ENCODE results near the gene OXCT2. TPM values are rescaled to one million over a fixed set of nuclear protein-coding genes. Genes with fewer than 3 reads are reported as not detected.
A peak's percentile ranks its signal among the peaks of the same experiment; 100 is the strongest.

The OXCT2 gene
- total and polyA plus RNA-seq, 8 donors: 0.53 to 4.8 (median 1.5) TPM; not detected in 3

DNA sequence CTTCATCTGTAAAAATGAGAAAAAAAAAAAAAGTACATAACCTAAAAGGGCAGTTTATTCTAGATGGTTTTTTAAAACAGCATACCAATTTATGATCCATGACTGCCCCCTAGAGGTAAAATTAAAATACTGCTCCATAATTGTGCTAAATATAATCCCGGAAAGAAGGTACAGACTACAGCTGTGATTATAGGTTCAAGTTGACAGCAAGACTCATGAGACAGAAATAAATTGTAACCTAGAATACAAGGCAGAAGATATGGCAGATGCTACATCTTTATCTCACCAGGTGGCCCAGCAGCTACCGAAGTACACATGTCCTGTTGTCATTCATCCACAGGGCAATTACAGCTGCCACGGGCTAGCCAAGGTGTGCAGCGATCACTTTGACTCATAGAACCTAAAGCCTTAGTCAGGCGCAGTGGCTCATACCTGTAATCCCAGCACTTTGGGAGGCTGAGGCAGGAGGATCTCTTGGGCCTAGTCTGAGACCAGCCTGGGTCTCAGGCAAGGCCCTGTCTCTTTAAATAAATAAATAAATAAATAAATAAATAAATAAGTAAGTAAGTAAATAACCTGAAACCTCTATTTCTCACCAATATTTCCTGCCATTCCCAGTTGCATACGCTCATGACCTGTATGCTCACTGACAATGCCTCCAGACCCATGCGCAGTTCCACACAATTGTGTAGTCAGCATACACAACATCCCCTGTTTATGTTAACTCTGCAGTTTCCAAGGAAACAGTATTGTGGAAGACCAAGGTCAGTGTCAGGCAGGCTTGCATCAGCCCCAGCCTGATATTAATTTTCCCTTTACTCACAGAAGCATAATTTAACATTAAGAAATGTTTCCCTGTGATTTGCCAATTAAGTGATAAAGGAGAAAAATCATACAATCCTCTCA is 50.8 kb downstream of the OXCT2 start:
- WGBS, 5 donors: 34 to 47% (median 42%) methylated on average over 7 of the region's 7 CpGs
- intact Hi-C loops (cut with DNase I; ENCODE audit: low total_unique reads): loop anchor here (5.0 kb wide), 1 partner anchor 113 kb away; no protein-coding TSS in a partner anchor
- no peaks in the 10 kb centered on the region for H3K4me1 ChIP-seq
- H3K36me3 ChIP-seq: no peaks in the 10 kb centered on the region
- peaks cover 0 to 7% (median 0%) of the 10 kb centered on the region in 4 donors for H3K9me3 ChIP-seq
- H3K27me3 ChIP-seq: peaks cover 0 to 43% (median 9%) of the 10 kb centered on the region in 3 donors
- TF ChIP-seq EP300 (IDR thresholded peaks at IDR 0.05) (no peak), POLR2AphosphoS5 (IDR thresholded peaks at IDR 0.05) (no peak)
- TF ChIP-seq, protein P1, sequence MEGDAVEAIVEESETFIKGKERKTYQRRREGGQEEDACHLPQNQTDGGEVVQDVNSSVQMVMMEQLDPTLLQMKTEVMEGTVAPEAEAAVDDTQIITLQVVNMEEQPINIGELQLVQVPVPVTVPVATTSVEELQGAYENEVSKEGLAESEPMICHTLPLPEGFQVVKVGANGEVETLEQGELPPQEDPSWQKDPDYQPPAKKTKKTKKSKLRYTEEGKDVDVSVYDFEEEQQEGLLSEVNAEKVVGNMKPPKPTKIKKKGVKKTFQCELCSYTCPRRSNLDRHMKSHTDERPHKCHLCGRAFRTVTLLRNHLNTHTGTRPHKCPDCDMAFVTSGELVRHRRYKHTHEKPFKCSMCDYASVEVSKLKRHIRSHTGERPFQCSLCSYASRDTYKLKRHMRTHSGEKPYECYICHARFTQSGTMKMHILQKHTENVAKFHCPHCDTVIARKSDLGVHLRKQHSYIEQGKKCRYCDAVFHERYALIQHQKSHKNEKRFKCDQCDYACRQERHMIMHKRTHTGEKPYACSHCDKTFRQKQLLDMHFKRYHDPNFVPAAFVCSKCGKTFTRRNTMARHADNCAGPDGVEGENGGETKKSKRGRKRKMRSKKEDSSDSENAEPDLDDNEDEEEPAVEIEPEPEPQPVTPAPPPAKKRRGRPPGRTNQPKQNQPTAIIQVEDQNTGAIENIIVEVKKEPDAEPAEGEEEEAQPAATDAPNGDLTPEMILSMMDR (IDR thresholded peaks at IDR 0.05): peak in 5 of 7 experiments; percentile 50 to 83 (median 73)
- DNase-seq: peak in 1 of 2 donors; percentile 84
- no peak overlapping the region for H3K4me3 ChIP-seq
- H3K27ac ChIP-seq: no peak overlapping the region

Small RNA genes lying within 50 kb of the gene (small RNA-seq; reads per million reads assigned to genes)
- gene AL033527.1 (0 reads per million in 4 donors), gene RNU7-121P (0 reads per million in 4 donors)

Other genes with a start within 250 kb of the OXCT2 start
- gene PABPC4, start 194.6 kb downstream of the OXCT2 start, total RNA-seq: 100 to 1,000 TPM; 134 to 236 (median 174) TPM
- gene PABPC4, start 194.6 kb downstream of the OXCT2 start, polyA plus RNA-seq: 100 to 1,000 TPM; 173 to 231 (median 222) TPM
- gene HEYL, start 131.7 kb downstream of the OXCT2 start, total RNA-seq: 1 to 10 TPM in 2 of 5 donors, under 1 TPM in 2, not detected in 1; 0.45 to 4.8 (median 2.2) TPM
- gene HEYL, start 131.7 kb downstream of the OXCT2 start, polyA plus RNA-seq: 1 to 10 TPM; 1.0 to 6.0 (median 3.4) TPM
- under 1 TPM in 1 of 5 donors, not detected in 4; 0.92 TPM for gene NT5C1A, start 99.2 kb downstream of the OXCT2 start, total RNA-seq
- under 1 TPM in 1 of 3 donors, not detected in 2; 0.76 TPM for gene NT5C1A, start 99.2 kb downstream of the OXCT2 start, polyA plus RNA-seq
- 1 to 10 TPM in 1 of 5 donors, under 1 TPM in 1, not detected in 3; 0.14 to 1.5 TPM for gene HPCAL4, start 79.9 kb downstream of the OXCT2 start, total RNA-seq
- under 1 TPM; 0.06 to 0.15 (median 0.15) TPM for gene HPCAL4, start 79.9 kb downstream of the OXCT2 start, polyA plus RNA-seq
- 100 to 1,000 TPM in 2 of 5 donors, 10 to 100 TPM in 3; 34.9 to 206 (median 42.9) TPM for gene PPIE, start 32.5 kb downstream of the OXCT2 start, total RNA-seq
- 10 to 100 TPM; 46.7 to 54.5 (median 50.9) TPM for gene PPIE, start 32.5 kb downstream of the OXCT2 start, polyA plus RNA-seq
- 1 to 10 TPM in 3 of 5 donors, under 1 TPM in 1, not detected in 1; 0.14 to 5.2 (median 1.6) TPM for gene BMP8B, start 17.5 kb upstream of the OXCT2 start, total RNA-seq
- under 1 TPM; 0.31 to 0.68 (median 0.37) TPM for gene BMP8B, start 17.5 kb upstream of the OXCT2 start, polyA plus RNA-seq
- gene TRIT1, start 112.2 kb upstream of the OXCT2 start, total RNA-seq: 10 to 100 TPM in 3 of 5 donors, 1 to 10 TPM in 2; 4.3 to 42.0 (median 10.5) TPM
- gene TRIT1, start 112.2 kb upstream of the OXCT2 start, polyA plus RNA-seq: 10 to 100 TPM; 10.3 to 18.5 (median 11.0) TPM
- 10 to 100 TPM in 1 of 5 donors, 1 to 10 TPM in 3, not detected in 1; 4.5 to 39.4 (median 5.8) TPM for gene MYCL, start 130.6 kb upstream of the OXCT2 start, total RNA-seq
- 1 to 10 TPM in 2 of 3 donors, under 1 TPM in 1; 0.61 to 4.4 (median 1.7) TPM for gene MYCL, start 130.6 kb upstream of the OXCT2 start, polyA plus RNA-seq
- gene MFSD2A, start 183.8 kb upstream of the OXCT2 start, total RNA-seq: 10 to 100 TPM in 1 of 5 donors, 1 to 10 TPM in 3, not detected in 1; 2.0 to 16.1 (median 7.0) TPM
- gene MFSD2A, start 183.8 kb upstream of the OXCT2 start, polyA plus RNA-seq: 1 to 10 TPM in 1 of 3 donors, under 1 TPM in 2; 0.75 to 9.1 (median 0.76) TPM